AG04449 (cell line): Measurements from ENCODE around the gene SOX1.

Experiments
- CTCF ChIA-PET: fragments of 350-600 bp; formaldehyde crosslinking; extraction: SDS; loops from one replicate; lab custom pipeline; 2021; ENCODE audit warnings: antibody characterized with exemption; lab: Yijun Ruan, JAX
- POLR2A ChIA-PET: fragments of 400-600, 350-600 bp; formaldehyde crosslinking; extraction: SDS; loops from one replicate; lab custom pipeline; 2020; ENCODE audit warnings: antibody characterized with exemption, inconsistent platforms; lab: Yijun Ruan, JAX
- DNase-seq: peaks from one replicate; pipeline ENCODE4 v3.0.0-alpha.2; 2010; ENCODE audit warnings: low read depth, low spot score
- H3K4me3 ChIP-seq: 2 replicates; pipeline ENCODE4 v1.5.1; 2011; ENCODE audit warnings: low read depth, mild to moderate bottlenecking, control low read depth, low read length
- TF ChIP-seq, protein P1 (sequence below): IDR thresholded peaks from one replicate; pipeline ENCODE4 v1.5.1; 2011; ENCODE audit warnings: mild to moderate bottlenecking, moderate library complexity, low read length, control low read depth, inconsistent platforms; ENCODE audit not compliant: insufficient read depth; ENCODE audit errors: missing control alignments

The SOX1 gene

GRCh38 chr13:112106478-112107141, 39.7 kb downstream of the SOX1 start:
- TF ChIP-seq, protein P1, sequence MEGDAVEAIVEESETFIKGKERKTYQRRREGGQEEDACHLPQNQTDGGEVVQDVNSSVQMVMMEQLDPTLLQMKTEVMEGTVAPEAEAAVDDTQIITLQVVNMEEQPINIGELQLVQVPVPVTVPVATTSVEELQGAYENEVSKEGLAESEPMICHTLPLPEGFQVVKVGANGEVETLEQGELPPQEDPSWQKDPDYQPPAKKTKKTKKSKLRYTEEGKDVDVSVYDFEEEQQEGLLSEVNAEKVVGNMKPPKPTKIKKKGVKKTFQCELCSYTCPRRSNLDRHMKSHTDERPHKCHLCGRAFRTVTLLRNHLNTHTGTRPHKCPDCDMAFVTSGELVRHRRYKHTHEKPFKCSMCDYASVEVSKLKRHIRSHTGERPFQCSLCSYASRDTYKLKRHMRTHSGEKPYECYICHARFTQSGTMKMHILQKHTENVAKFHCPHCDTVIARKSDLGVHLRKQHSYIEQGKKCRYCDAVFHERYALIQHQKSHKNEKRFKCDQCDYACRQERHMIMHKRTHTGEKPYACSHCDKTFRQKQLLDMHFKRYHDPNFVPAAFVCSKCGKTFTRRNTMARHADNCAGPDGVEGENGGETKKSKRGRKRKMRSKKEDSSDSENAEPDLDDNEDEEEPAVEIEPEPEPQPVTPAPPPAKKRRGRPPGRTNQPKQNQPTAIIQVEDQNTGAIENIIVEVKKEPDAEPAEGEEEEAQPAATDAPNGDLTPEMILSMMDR, result no peak
- no peak for DNase-seq
- ChIA-PET POLR2A (no interaction called here), CTCF (no interaction called here)
- H3K4me3 ChIP-seq, result no peak overlapping the region

DNA sequence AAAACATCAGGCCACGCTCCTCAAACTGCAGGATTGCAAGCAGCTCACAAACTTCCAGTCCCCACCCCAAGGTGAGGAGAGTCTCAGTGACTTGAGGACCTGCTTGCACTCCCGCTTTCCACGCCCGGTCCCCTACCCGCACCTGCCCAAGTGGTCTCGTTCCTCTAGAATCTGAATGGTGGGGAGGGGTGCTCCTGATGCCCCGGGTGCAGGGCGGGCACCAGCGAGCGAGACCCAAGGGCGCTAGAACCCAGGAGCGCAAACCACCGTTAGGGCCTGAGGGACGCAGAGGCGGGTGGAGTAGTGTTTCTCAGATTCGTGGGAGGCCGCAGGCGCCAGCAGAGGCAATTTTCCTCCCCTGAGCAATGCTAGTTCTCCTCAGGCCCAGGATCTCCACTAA, 40.3 kb downstream of the SOX1 start:
- CTCF ChIA-PET, result no interaction called here
- no peak overlapping the region for H3K4me3 ChIP-seq
- no peak for DNase-seq
- TF ChIP-seq, protein P1, result no peak
- POLR2A ChIA-PET, result no interaction called here

- DNase-seq, result no peak
- POLR2A ChIA-PET, result no interaction called here
These were observed 43.5 kb downstream of the SOX1 start for GRCh38 chr13:112110479-112110878.

GRCh38 chr13:112111239-112111857, 44.4 kb downstream of the SOX1 start:
- TF ChIP-seq, protein P1, result no peak
- CTCF ChIA-PET, result no interaction called here
- no peak for DNase-seq
- no peak overlapping the region for H3K4me3 ChIP-seq
- POLR2A ChIA-PET, result no interaction called here

More at GRCh38 chr13:112110479-112110878, 43.5 kb downstream of the SOX1 start:
- CTCF ChIA-PET, result no interaction called here
- TF ChIP-seq, protein P1, result no peak
- no peak overlapping the region for H3K4me3 ChIP-seq

- H3K4me3 ChIP-seq, result no peak overlapping the region
- TF ChIP-seq, protein P1, result no peak
- no peak for DNase-seq
- ChIA-PET CTCF (no interaction called here), POLR2A (no interaction called here)
These were observed 45.8 kb downstream of the SOX1 start for GRCh38 chr13:112112534-112113276.

DNA sequence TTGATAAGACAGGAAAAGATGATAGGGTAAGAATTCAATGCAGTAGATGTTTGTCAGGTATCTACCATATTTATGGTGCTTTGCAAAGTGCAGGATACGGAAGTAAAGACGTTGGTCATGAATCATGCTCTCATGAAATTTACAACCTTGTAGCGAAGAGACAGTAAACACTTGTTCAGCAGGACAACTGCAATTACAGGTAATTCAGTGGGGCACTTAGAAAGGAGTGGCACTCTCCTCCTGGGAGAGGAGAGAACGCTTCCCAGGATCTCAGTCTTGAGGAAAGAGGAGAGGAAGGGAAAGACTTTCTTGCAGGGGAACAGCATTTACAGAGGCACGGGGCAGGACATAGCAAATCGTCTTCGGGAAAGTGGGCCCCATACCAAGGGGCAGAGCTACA, 46.4 kb downstream of the SOX1 start:
- POLR2A ChIA-PET, result no interaction called here
- CTCF ChIA-PET, result no interaction called here
- DNase-seq, result no peak
- TF ChIP-seq, protein P1, result no peak
- no peak overlapping the region for H3K4me3 ChIP-seq
